ENCODE measurements around the gene FAM170B. TPM values are rescaled to one million over a fixed set of nuclear protein-coding genes. Genes with fewer than 3 reads are reported as not detected.

Gene FAM170B
- polyA plus RNA-seq, 1 of the 3 experiments (the other 2 are of a cell fraction): not detected

DNA sequence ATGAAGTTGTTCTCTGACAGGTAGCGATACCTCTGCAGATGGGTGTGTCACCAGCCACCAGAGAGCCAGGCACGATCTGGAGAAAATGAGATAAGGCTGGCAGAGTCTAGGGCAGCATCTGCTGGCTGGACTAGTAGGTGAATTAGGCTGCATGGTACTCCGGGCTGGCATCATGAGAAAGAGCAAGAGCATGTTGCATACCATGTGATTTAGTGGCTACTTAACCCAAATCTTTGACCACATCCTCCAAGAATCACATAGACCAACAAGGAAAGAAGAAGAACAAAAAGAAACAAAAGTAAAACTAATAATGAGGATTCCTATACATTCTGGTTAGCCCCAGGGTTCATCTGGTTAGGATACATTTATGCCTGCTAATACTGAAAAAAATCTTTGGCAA, 23.4 kb upstream of the FAM170B start:
- Histone ChIP-seq H3K4me1 (ENCODE audit: control insufficient read depth in 1 of 2, insufficient read depth in 2 of 2, low read depth in 1 of 2, low read length in 1 of 2) (peaks cover 0 to 14% of the 10 kb centered on the region in 2 experiments; a peak in 2 of 4 replicates), H3K79me2 (ENCODE audit: insufficient read depth) (no peaks in the 10 kb centered on the region), H4K20me1 (ENCODE audit: insufficient read depth) (no peaks in the 10 kb centered on the region), H3K36me3 (replicated peaks in 1 of 2; ENCODE audit: control insufficient read depth in 1 of 2, insufficient read depth in 2 of 2, low read length in 1 of 2) (no peaks in the 10 kb centered on the region), H3K27ac (ENCODE audit: low read depth in 2 of 2, low read length in 1 of 2) (no peak overlapping the region), H3K9me2 (no peaks in the 10 kb centered on the region), H3K9ac (no peak overlapping the region), H3F3A (replicated peaks; ENCODE audit: insufficient read depth) (no peaks in the 10 kb centered on the region), H3K9me3 (no peaks in the 10 kb centered on the region), H3K27me3 (ENCODE audit: insufficient read depth) (no peaks in the 10 kb centered on the region), H2AFZ (ENCODE audit: low read depth) (no peak overlapping the region), H3K4me3 (ENCODE audit: low read depth in 2 of 2, low read length in 1 of 2) (no peak overlapping the region), H3K4me2 (no peak overlapping the region)
- 25% methylated on average over 2 of the region's 3 CpGs for WGBS (ENCODE audit: low lambda C conversion rate)
- DNase-seq: no peak
- ChIA-PET POLR2A (no interaction called here), CTCF (no interaction called here)
- TF ChIP-seq RFX5 (IDR thresholded peaks at IDR 0.05; ENCODE audit: low read length) (no peak), EZH2phosphoT487 (IDR thresholded peaks at IDR 0.05; ENCODE audit: borderline replicate concordance, low read depth) (no peak), CHD2 (IDR thresholded peaks at IDR 0.05; ENCODE audit: low read length, partially characterized antibody) (no peak), NRF1 (IDR thresholded peaks at IDR 0.05; ENCODE audit: low read depth, low read length) (no peak), MEF2A (IDR thresholded peaks at IDR 0.05; ENCODE audit: borderline replicate concordance, low read depth) (no peak), MXI1 (IDR thresholded peaks at IDR 0.05; ENCODE audit: low read depth, low read length) (no peak), FOXM1 (IDR thresholded peaks at IDR 0.05; ENCODE audit: low read depth) (no peak), TEAD4 (IDR thresholded peaks at IDR 0.05; ENCODE audit: borderline replicate concordance, insufficient read depth) (no peak), RCOR1 (IDR thresholded peaks at IDR 0.05; ENCODE audit: low read length) (no peak), FOXJ3 (CRISPR knock-in tag; IDR thresholded peaks at IDR 0.05) (no peak), GABPA (IDR thresholded peaks at IDR 0.05; ENCODE audit: low read depth) (no peak), EP300 (IDR thresholded peaks at IDR 0.05; ENCODE audit: borderline replicate concordance in 1 of 2, low read depth in 1 of 2, low read length in 1 of 2) (no peak)
- TF ChIP-seq, protein P1, sequence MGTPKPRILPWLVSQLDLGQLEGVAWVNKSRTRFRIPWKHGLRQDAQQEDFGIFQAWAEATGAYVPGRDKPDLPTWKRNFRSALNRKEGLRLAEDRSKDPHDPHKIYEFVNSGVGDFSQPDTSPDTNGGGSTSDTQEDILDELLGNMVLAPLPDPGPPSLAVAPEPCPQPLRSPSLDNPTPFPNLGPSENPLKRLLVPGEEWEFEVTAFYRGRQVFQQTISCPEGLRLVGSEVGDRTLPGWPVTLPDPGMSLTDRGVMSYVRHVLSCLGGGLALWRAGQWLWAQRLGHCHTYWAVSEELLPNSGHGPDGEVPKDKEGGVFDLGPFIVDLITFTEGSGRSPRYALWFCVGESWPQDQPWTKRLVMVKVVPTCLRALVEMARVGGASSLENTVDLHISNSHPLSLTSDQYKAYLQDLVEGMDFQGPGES (IDR thresholded peaks at IDR 0.05; ENCODE audit: low read depth, low read length): no peak
- TF ChIP-seq, protein P2, sequence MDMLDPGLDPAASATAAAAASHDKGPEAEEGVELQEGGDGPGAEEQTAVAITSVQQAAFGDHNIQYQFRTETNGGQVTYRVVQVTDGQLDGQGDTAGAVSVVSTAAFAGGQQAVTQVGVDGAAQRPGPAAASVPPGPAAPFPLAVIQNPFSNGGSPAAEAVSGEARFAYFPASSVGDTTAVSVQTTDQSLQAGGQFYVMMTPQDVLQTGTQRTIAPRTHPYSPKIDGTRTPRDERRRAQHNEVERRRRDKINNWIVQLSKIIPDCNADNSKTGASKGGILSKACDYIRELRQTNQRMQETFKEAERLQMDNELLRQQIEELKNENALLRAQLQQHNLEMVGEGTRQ (IDR thresholded peaks at IDR 0.05; ENCODE audit: borderline replicate concordance, low read depth, low read length): no peak

DNA sequence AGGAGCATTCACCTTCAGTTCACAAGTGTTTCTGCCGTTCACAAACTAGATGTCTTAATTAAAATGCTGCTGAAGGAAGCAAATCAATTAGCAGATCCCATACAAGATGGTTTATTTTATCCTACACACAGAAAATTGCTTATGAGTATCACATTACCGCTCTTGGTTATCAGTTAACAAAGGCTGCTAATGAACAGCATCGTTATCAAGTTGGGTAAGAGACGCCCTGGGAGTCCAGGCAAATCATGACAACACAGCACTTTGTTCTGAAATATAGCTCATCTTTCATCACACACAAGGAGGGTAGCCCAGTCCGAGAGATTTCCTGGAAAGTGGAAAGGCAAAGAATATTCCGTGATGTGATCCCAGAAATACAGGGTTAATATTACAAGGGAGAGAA, 20.8 kb upstream of the FAM170B start:
- TF ChIP-seq TEAD4 (IDR thresholded peaks at IDR 0.05; ENCODE audit: borderline replicate concordance, insufficient read depth): no peak
- no peak for TF ChIP-seq SIN3A (IDR thresholded peaks at IDR 0.05; ENCODE audit: borderline replicate concordance, low read depth, low read length)
- no peak for TF ChIP-seq ZBTB33 (IDR thresholded peaks at IDR 0.05; ENCODE audit: borderline replicate concordance, low read depth)
- no peak for TF ChIP-seq POLR2AphosphoS5 (IDR thresholded peaks at IDR 0.05; ENCODE audit: low read depth, low read length)
- TF ChIP-seq RAD21 (IDR thresholded peaks at IDR 0.05; ENCODE audit: low read length): no peak
- no peak for TF ChIP-seq YY1 (IDR thresholded peaks at IDR 0.05; ENCODE audit: low read depth)
- TF ChIP-seq TCF12 (IDR thresholded peaks at IDR 0.05): no peak
- no peak for TF ChIP-seq RXRA (IDR thresholded peaks at IDR 0.05; ENCODE audit: borderline replicate concordance, low read depth)
- no peak for TF ChIP-seq SMC3 (IDR thresholded peaks at IDR 0.05; ENCODE audit: low read depth, low read length)
- Histone ChIP-seq H4K20me1 (ENCODE audit: insufficient read depth) (no peaks in the 10 kb centered on the region), H3K36me3 (replicated peaks in 1 of 2; ENCODE audit: control insufficient read depth in 1 of 2, insufficient read depth in 2 of 2, low read length in 1 of 2) (no peaks in the 10 kb centered on the region), H3K9ac (no peak overlapping the region), H3K9me3 (no peaks in the 10 kb centered on the region), H2AFZ (ENCODE audit: low read depth) (no peak overlapping the region), H3K4me2 (no peak overlapping the region), H3K27ac (ENCODE audit: low read depth in 2 of 2, low read length in 1 of 2) (no peak overlapping the region), H3K79me2 (ENCODE audit: insufficient read depth) (no peaks in the 10 kb centered on the region), H3F3A (replicated peaks; ENCODE audit: insufficient read depth) (no peaks in the 10 kb centered on the region), H3K4me1 (ENCODE audit: control insufficient read depth in 1 of 2, insufficient read depth in 2 of 2, low read depth in 1 of 2, low read length in 1 of 2) (peaks cover 0 to 36% of the 10 kb centered on the region in 2 experiments; a peak in 2 of 4 replicates), H3K27me3 (ENCODE audit: insufficient read depth) (no peaks in the 10 kb centered on the region), H3K4me3 (ENCODE audit: low read depth in 2 of 2, low read length in 1 of 2) (no peak overlapping the region), H3K9me2 (no peaks in the 10 kb centered on the region)
- CTCF ChIA-PET: interaction anchor here (0.8 to 1.3 kb wide), 3 partner anchors 10 to 498 kb away, joined by 3 to 5 read pairs (median 3); no protein-coding TSS in a partner anchor
- DNase-seq: no peak
- WGBS (ENCODE audit: low lambda C conversion rate): 50% methylated on average over 6 of the region's 6 CpGs
- POLR2A ChIA-PET: no interaction called here

All from SK-N-SH (cell line).